GM12878 (cell line): Measurements from ENCODE around the gene FERMT1. TPM values are rescaled to one million over a fixed set of nuclear protein-coding genes. Genes with fewer than 3 reads are reported as not detected.

Experiments used
- ATAC-seq: fragments of 200-7000 bp; cut with Tn5 transposase; 3 replicates; pipeline ENCODE4 v1.9.1; 2020; ENCODE audit warnings: mild to moderate bottlenecking, moderate library complexity
- BruUV-seq: library from RNA; stranded (reverse); fragments of 400-500 nt; replicated peaks from 2 replicates; lab custom pipeline; 2021; lab: Mats Ljungman, UMichigan
- CTCF ChIA-PET: fragments of 300-600 bp; sonication (Branson Sonifier 250); formaldehyde crosslinking; extraction: SDS; loops from one replicate; lab custom pipeline; 2021; ENCODE audit warnings: inconsistent platforms; lab: Yijun Ruan, JAX
- POLR2A ChIA-PET: fragments of 350-600 bp; formaldehyde crosslinking; extraction: SDS; loops from one replicate; lab custom pipeline; 2021; ENCODE audit warnings: inconsistent platforms; lab: Charles Lee
- RAD21 ChIA-PET: fragments of 300-600 bp; sonication (Branson Sonifier 250); formaldehyde crosslinking; loops from one replicate; lab custom pipeline; 2023; ENCODE audit warnings: antibody characterized with exemption; ENCODE audit not compliant: unreplicated experiment; lab: Charles Lee
- SMC1A ChIA-PET: fragments of 300-600 bp; sonication (Branson Sonifier 250); formaldehyde crosslinking; loops from one replicate; lab custom pipeline; 2023; ENCODE audit not compliant: unreplicated experiment, uncharacterized antibody; lab: Charles Lee
- DNase-seq: peaks from one replicate; pipeline ENCODE4 v3.0.0-alpha.2; 2011; ENCODE audit warnings: low read depth, low spot score
- FAIRE-seq: peaks from 3 replicates; lab custom pipeline; 2011; peaks lifted over from hg19 to GRCh38; lab: Jason Lieb, UNC
- H2AFZ ChIP-seq: 2 replicates; pipeline ENCODE4 v1.6.0; 2011; ENCODE audit warnings: low read depth, low read length, control low read depth; ENCODE audit not compliant: control insufficient read depth
- H3K27ac ChIP-seq: 2 replicates; pipeline ENCODE4 v1.5.1; 2011; ENCODE audit warnings: control low read depth; ENCODE audit not compliant: control insufficient read depth, insufficient read depth
- H3K27me3 ChIP-seq, 2 experiments: replicated peaks in 1 of 2; 2 replicates each; pipeline versions ENCODE4 v1.6.0 to v1.6.1; 2011; ENCODE audit warnings: low read length in 1 of 2; ENCODE audit not compliant: control insufficient read depth in 2 of 2, insufficient read depth in 2 of 2
- H3K36me3 ChIP-seq, 2 experiments: 2 replicates each; pipeline ENCODE4 v1.5.1; 2011; ENCODE audit warnings: low read length in 1 of 2; ENCODE audit not compliant: control insufficient read depth in 2 of 2, insufficient read depth in 2 of 2
- H3K4me1 ChIP-seq: 2 replicates; pipeline ENCODE4 v1.6.1; 2011; ENCODE audit warnings: mild to moderate bottlenecking, low read length, moderate library complexity, mixed read lengths; ENCODE audit not compliant: control insufficient read depth, insufficient read depth
- H3K4me2 ChIP-seq: 2 replicates; pipeline ENCODE4 v1.6.0; 2011; ENCODE audit warnings: control low read depth; ENCODE audit not compliant: control insufficient read depth, insufficient read depth
- H3K4me3 ChIP-seq: fragments of 200-600 bp; sonication (generic); 2 replicates; pipeline ENCODE4 v1.5.1; 2016
- H3K79me2 ChIP-seq: 2 replicates; pipeline ENCODE4 v1.6.0; 2011; ENCODE audit warnings: low read length; ENCODE audit not compliant: control insufficient read depth, insufficient read depth
- H3K9ac ChIP-seq: 2 replicates; pipeline ENCODE4 v1.8.0; 2011; ENCODE audit warnings: low read length, control low read depth, mixed read lengths; ENCODE audit not compliant: control insufficient read depth, insufficient read depth
- H3K9me3 ChIP-seq: replicated peaks from 3 replicates; pipeline ENCODE4 v1.5.1; 2011; ENCODE audit warnings: mild to moderate bottlenecking, low read length; ENCODE audit not compliant: control insufficient read depth, insufficient read depth
- H4K20me1 ChIP-seq: 2 replicates; pipeline ENCODE4 v1.6.0; 2011; ENCODE audit not compliant: control insufficient read depth, insufficient read depth
- BMI1 ChIP-seq: fragments of 450-650 bp; IDR thresholded peaks from 2 replicates; pipeline ENCODE4 v1.6.1; 2016; ENCODE audit warnings: mild to moderate bottlenecking, moderate library complexity, borderline replicate concordance
- CEBPB ChIP-seq, 2 experiments: fragments of 150-350 bp in 1 of 2; IDR thresholded peaks; 2 replicates each; pipeline ENCODE4 v1.6.1; 2012 to 2014; ENCODE audit warnings: low read depth in 2 of 2, low read length in 2 of 2, borderline replicate concordance in 1 of 2, inconsistent platforms in 1 of 2
- FOXM1 ChIP-seq: IDR thresholded peaks from 2 replicates; pipeline ENCODE4 v1.6.1; 2012; ENCODE audit warnings: low read depth, mild to moderate bottlenecking, inconsistent platforms, low read length, moderate library complexity
- JUND ChIP-seq: IDR thresholded peaks from 2 replicates; pipeline ENCODE4 v1.6.1; 2012; ENCODE audit warnings: low read depth, mild to moderate bottlenecking, low read length, improper control_type of control experiment, moderate library complexity
- MTA2 ChIP-seq: fragments of 450-650 bp; IDR thresholded peaks from 2 replicates; pipeline ENCODE4 v1.6.1; 2016; ENCODE audit warnings: low read depth, mild to moderate bottlenecking, moderate library complexity
- MTA3 ChIP-seq: IDR thresholded peaks from 2 replicates; pipeline ENCODE4 v1.6.1; 2012; ENCODE audit warnings: low read length, inconsistent platforms, borderline replicate concordance
- MYC ChIP-seq: IDR thresholded peaks from 2 replicates; pipeline ENCODE4 v1.6.1; 2011; ENCODE audit warnings: mild to moderate bottlenecking, low read length, moderate library complexity, inconsistent platforms; ENCODE audit not compliant: insufficient read depth, insufficient replicate concordance, insufficient read length, severe bottlenecking
- NFIC ChIP-seq: IDR thresholded peaks from 2 replicates; pipeline ENCODE4 v1.6.1; 2012; ENCODE audit warnings: low read depth, mild to moderate bottlenecking, inconsistent platforms, low read length, moderate library complexity
- NFYA ChIP-seq: IDR thresholded peaks from 2 replicates; pipeline ENCODE4 v1.6.1; 2011; ENCODE audit warnings: low read depth, mild to moderate bottlenecking, low read length, improper control_type of control experiment, borderline replicate concordance
- POLR2AphosphoS2 ChIP-seq: IDR thresholded peaks from 2 replicates; pipeline ENCODE4 v1.6.1; 2011; ENCODE audit warnings: low read depth, mild to moderate bottlenecking, low read length, improper control_type of control experiment, moderate library complexity
- SMAD1 ChIP-seq: fragments of 450-650 bp; IDR thresholded peaks from 2 replicates; pipeline ENCODE4 v1.6.1; 2018; ENCODE audit warnings: mild to moderate bottlenecking, low read depth; ENCODE audit not compliant: partially characterized antibody
- SUZ12 ChIP-seq: fragments of 200-600 bp; sonication (generic); IDR thresholded peaks from one replicate; pipeline ENCODE4 v1.6.1; 2018; ENCODE audit warnings: antibody characterized with exemption, mild to moderate bottlenecking; ENCODE audit not compliant: unreplicated experiment
- WGBS: methylation state at CpG from one replicate; pipeline ENCODE4 v1.1.6; 2016; ENCODE audit warnings: low lambda C conversion rate; ENCODE audit not compliant: insufficient replicate concordance, insufficient coverage; ENCODE audit errors: missing lambda C conversion rate; 5-methylcytosine and 5-hydroxymethylcytosine counted together
- in situ Hi-C: fragments of 300-500 bp; cut with MboI; formaldehyde crosslinking; loops from 9 replicates; pipeline ENCODE4 v1.14.3; 2018; ENCODE audit warnings: mixed read lengths
- intact Hi-C: fragments of 100-400 bp; cut with micrococcal nuclease; formaldehyde crosslinking; loops from one replicate; pipeline ENCODE4 v1.14.2; 2022; ENCODE audit not compliant: unreplicated experiment
- polyA plus RNA-seq, 11 experiments: library from polyadenylated mRNA; depleted of rRNA in 4 of 11; unstranded in 6 of 11; stranded (reverse) in 5 of 11; fragments of >200 nt; fragmentation: Nextera tagmentation in 4 of 11; fragmentation: Illumina TruSeq in 1 of 11; extraction: Ambion mirVana in 4 of 11; extraction: Trizol in 1 of 11; gene quantifications; 1 replicate in 1 of 11; 2 replicates in 10 of 11; pipeline versions ENCODE4 v1.2.1 to v1.2.3, GENCODE V29; 2011 to 2016; ENCODE audit warnings: inconsistent platforms in 2 of 11, missing spikeins in 2 of 11, low read depth in 1 of 11
- total RNA-seq, 4 experiments: library from RNA; depleted of rRNA in 3 of 4; stranded (reverse); fragments of >200 nt in 3 of 4; fragmentation: Illumina TruSeq in 1 of 4; extraction: Trizol in 1 of 4; gene quantifications; 2 replicates each; pipeline versions ENCODE4 v1.2.1 to v1.2.3, GENCODE V29; 2013 to 2021
- TF ChIP-seq, protein P1 (sequence below): fragments of 450-650 bp; IDR thresholded peaks from 2 replicates; pipeline ENCODE4 v1.6.1; 2017; ENCODE audit warnings: low read depth, mild to moderate bottlenecking, moderate library complexity
- TF ChIP-seq, protein P2 (sequence below): fragments of 150-350 bp; IDR thresholded peaks from 2 replicates; pipeline ENCODE4 v1.6.1; 2014; ENCODE audit warnings: mild to moderate bottlenecking, low read depth, low read length
- TF ChIP-seq, protein P3 (sequence below): IDR thresholded peaks from 2 replicates; pipeline ENCODE4 v1.6.1; 2011; ENCODE audit warnings: low read depth, mild to moderate bottlenecking, low read length, moderate library complexity, borderline replicate concordance; ENCODE audit errors: extremely low read depth
- TF ChIP-seq, protein P4 (sequence below): fragments of 450-650 bp; IDR thresholded peaks from 2 replicates; pipeline ENCODE4 v1.6.1; 2014; ENCODE audit warnings: mild to moderate bottlenecking

Gene FERMT1
- total and polyA plus RNA-seq, 10 of the 15 experiments (the other 5 are each of a cell fraction or from before 2014, with no cell fraction given), result 0.04 to 3.1 (median 0.45) TPM

DNA sequence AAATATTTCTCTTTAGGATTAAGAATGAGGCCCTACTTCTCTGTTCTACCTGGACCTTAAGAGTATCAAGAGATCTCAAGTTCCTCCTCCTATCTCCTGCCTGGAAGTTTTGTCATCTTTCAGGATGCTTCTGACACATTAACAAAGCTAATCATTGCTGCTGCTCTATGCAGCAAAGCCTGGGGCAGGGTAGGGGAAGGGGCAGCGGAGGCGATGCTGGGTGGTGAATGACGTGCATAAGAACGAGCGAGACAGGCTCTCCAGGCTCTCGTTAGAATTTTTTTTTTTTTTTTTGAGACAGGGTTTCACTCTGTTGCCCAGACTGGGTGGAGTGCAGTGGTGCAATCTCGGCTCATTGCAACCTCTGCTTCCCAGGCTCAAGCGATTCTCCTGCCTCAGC is 31.2 kb downstream of the FERMT1 start:
- Histone ChIP-seq H3K9ac (no peak overlapping the region), H4K20me1 (no peaks in the 10 kb centered on the region), H3K27ac (no peak overlapping the region), H3K4me2 (no peak overlapping the region), H3K79me2 (no peaks in the 10 kb centered on the region), H3K4me3 (no peak overlapping the region), H3K4me1 (no peaks in the 10 kb centered on the region), H3K9me3 (peaks cover 2% of the 10 kb centered on the region; the same call in 1 of the 3 replicates), H3K36me3 (no peaks in the 10 kb centered on the region; a peak in 1 of 4 replicates), H2AFZ (no peak overlapping the region), H3K27me3 (no peaks in the 10 kb centered on the region; a peak in 1 of 4 replicates)
- ChIA-PET RAD21 (interaction anchor here (0.5 to 1.5 kb wide), 2 partner anchors 14 to 563 kb away, joined by 3 to 6 read pairs; no protein-coding TSS in a partner anchor), POLR2A (interaction anchor here (1.7 kb wide), 1 partner anchor 14 kb away, joined by 7 read pairs; no protein-coding TSS in a partner anchor), SMC1A (no interaction called here), CTCF (interaction anchor here (1.2 to 2.4 kb wide), 3 partner anchors 14 to 304 kb away, joined by 3 to 5 read pairs (median 3); no protein-coding TSS in a partner anchor)
- in situ Hi-C loops, result no loop called here
- FAIRE-seq (no peak), DNase-seq (no peak), ATAC-seq (no peak)
- intact Hi-C loops, result no loop called here
- no peak for TF ChIP-seq MTA3
- no peak for TF ChIP-seq CEBPB (IDR thresholded peaks at IDR 0.05; ENCODE audit: borderline replicate concordance in 1 of 2, low read depth in 2 of 2, low read length in 2 of 2)
- no peak for TF ChIP-seq FOXM1
- TF ChIP-seq POLR2AphosphoS2, result no peak
- no peak for TF ChIP-seq NFYA
- TF ChIP-seq, protein P1, sequence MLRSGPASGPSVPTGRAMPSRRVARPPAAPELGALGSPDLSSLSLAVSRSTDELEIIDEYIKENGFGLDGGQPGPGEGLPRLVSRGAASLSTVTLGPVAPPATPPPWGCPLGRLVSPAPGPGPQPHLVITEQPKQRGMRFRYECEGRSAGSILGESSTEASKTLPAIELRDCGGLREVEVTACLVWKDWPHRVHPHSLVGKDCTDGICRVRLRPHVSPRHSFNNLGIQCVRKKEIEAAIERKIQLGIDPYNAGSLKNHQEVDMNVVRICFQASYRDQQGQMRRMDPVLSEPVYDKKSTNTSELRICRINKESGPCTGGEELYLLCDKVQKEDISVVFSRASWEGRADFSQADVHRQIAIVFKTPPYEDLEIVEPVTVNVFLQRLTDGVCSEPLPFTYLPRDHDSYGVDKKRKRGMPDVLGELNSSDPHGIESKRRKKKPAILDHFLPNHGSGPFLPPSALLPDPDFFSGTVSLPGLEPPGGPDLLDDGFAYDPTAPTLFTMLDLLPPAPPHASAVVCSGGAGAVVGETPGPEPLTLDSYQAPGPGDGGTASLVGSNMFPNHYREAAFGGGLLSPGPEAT, result no peak
- no peak for TF ChIP-seq MYC
- TF ChIP-seq, protein P2, sequence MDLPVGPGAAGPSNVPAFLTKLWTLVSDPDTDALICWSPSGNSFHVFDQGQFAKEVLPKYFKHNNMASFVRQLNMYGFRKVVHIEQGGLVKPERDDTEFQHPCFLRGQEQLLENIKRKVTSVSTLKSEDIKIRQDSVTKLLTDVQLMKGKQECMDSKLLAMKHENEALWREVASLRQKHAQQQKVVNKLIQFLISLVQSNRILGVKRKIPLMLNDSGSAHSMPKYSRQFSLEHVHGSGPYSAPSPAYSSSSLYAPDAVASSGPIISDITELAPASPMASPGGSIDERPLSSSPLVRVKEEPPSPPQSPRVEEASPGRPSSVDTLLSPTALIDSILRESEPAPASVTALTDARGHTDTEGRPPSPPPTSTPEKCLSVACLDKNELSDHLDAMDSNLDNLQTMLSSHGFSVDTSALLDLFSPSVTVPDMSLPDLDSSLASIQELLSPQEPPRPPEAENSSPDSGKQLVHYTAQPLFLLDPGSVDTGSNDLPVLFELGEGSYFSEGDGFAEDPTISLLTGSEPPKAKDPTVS, result no peak
- TF ChIP-seq SUZ12, result no peak
- TF ChIP-seq JUND, result no peak
- no peak for TF ChIP-seq NFIC
- no peak for TF ChIP-seq SMAD1
- TF ChIP-seq, protein P3, sequence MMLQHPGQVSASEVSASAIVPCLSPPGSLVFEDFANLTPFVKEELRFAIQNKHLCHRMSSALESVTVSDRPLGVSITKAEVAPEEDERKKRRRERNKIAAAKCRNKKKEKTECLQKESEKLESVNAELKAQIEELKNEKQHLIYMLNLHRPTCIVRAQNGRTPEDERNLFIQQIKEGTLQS, result no peak
- no peak for TF ChIP-seq BMI1
- TF ChIP-seq, protein P4, sequence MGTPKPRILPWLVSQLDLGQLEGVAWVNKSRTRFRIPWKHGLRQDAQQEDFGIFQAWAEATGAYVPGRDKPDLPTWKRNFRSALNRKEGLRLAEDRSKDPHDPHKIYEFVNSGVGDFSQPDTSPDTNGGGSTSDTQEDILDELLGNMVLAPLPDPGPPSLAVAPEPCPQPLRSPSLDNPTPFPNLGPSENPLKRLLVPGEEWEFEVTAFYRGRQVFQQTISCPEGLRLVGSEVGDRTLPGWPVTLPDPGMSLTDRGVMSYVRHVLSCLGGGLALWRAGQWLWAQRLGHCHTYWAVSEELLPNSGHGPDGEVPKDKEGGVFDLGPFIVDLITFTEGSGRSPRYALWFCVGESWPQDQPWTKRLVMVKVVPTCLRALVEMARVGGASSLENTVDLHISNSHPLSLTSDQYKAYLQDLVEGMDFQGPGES, result no peak
- no peak for TF ChIP-seq MTA2
- no TSS peak for BruUV-seq
- WGBS, result 56% methylated on average over 8 of the region's 8 CpGs
